Measurements from ENCODE around the gene RAP1GAP2.
"Not testable (repeated sequence)": the region's sequence is repeated elsewhere in the genome, so short reads cannot be mapped to it uniquely, and the experiment has no call there.

The RAP1GAP2 gene

GRCh38 chr17:2815781-2816185, 19.5 kb downstream of the RAP1GAP2 start:
- DNase-seq = peak; percentile 10 to 51

- DNase-seq = no peak
Measured at GRCh38 chr17:2816688-2817087, 20.4 kb downstream of the RAP1GAP2 start.

GRCh38 chr17:2819294-2819693, 23.1 kb downstream of the RAP1GAP2 start:
- DNase-seq = not testable (repeated sequence)

GRCh38 chr17:2819921-2820501, 23.8 kb downstream of the RAP1GAP2 start:
- no peak for DNase-seq

GRCh38 chr17:2821868-2822267, 25.6 kb downstream of the RAP1GAP2 start:
- no peak for DNase-seq

GRCh38 chr17:2822358-2822757, 26.1 kb downstream of the RAP1GAP2 start:
- DNase-seq = no peak

GRCh38 chr17:2825253-2825970, 29.2 kb downstream of the RAP1GAP2 start:
- no peak for DNase-seq

- DNase-seq = peak; percentile 42 to 78
Measured at GRCh38 chr17:2828397-2829038, 32.3 kb downstream of the RAP1GAP2 start.

GRCh38 chr17:2830678-2831077, 34.4 kb downstream of the RAP1GAP2 start:
- no peak for DNase-seq

GRCh38 chr17:2835780-2836179, 39.5 kb downstream of the RAP1GAP2 start:
- DNase-seq = no peak

- DNase-seq = no peak
Measured at GRCh38 chr17:2837147-2837561, 40.9 kb downstream of the RAP1GAP2 start.

- DNase-seq = no peak
Measured at GRCh38 chr17:2841606-2842005, 45.4 kb downstream of the RAP1GAP2 start.

- no peak for DNase-seq
Measured at GRCh38 chr17:2842464-2842863, 46.2 kb downstream of the RAP1GAP2 start.

- DNase-seq = no peak
Measured at GRCh38 chr17:2844416-2844815, 48.2 kb downstream of the RAP1GAP2 start.

GRCh38 chr17:2847381-2848333, 51.4 kb downstream of the RAP1GAP2 start:
- peak in 1 of 2 experiments; percentile 40 for DNase-seq

- DNase-seq = peak; percentile 34 to 69
Measured at GRCh38 chr17:2849327-2849670, 53.1 kb downstream of the RAP1GAP2 start.

- no peak for DNase-seq
Measured at GRCh38 chr17:2850991-2851390, 54.8 kb downstream of the RAP1GAP2 start.

- no peak for DNase-seq
Measured at GRCh38 chr17:2851615-2852014, 55.4 kb downstream of the RAP1GAP2 start.

- DNase-seq = peak in 1 of 2 experiments; percentile 58
Measured at GRCh38 chr17:2852221-2852620, 56.0 kb downstream of the RAP1GAP2 start.

GRCh38 chr17:2852729-2853282, 56.6 kb downstream of the RAP1GAP2 start:
- DNase-seq = peak in 1 of 2 experiments; percentile 44

- DNase-seq = peak in 1 of 2 experiments; percentile 62
Measured at GRCh38 chr17:2853283-2854142, 57.3 kb downstream of the RAP1GAP2 start.
